RWPE2 (cell line): Measurements from ENCODE around the gene EP400.

Source experiments
- ATAC-seq: fragments of 200-7000 bp; cut with Tn5 transposase; 3 replicates; pipeline ENCODE4 v1.9.1; 2021; ENCODE audit warnings: low read depth
- DNase-seq: peaks from one replicate; pipeline ENCODE4 v3.0.0-alpha.2; 2020; ENCODE audit warnings: low spot score
- H3K27ac ChIP-seq: fragments of 450-650 bp; 2 replicates; pipeline ENCODE4 v1.5.1; 2017; ENCODE audit warnings: mild to moderate bottlenecking; ENCODE audit not compliant: poor library complexity, severe bottlenecking
- H3K27me3 ChIP-seq: fragments of 250-450 bp; sonication (Bioruptor Pico); 2 replicates; pipeline ENCODE4 v1.5.1; 2021; ENCODE audit warnings: mild to moderate bottlenecking, moderate library complexity; ENCODE audit not compliant: insufficient read depth, poor library complexity, severe bottlenecking
- H3K36me3 ChIP-seq: fragments of 250-450 bp; sonication (Bioruptor Pico); 2 replicates; pipeline ENCODE4 v1.5.1; 2020; ENCODE audit warnings: low read depth, mild to moderate bottlenecking, moderate library complexity
- H3K4me1 ChIP-seq: fragments of 250-450 bp; sonication (Bioruptor Pico); 2 replicates; pipeline ENCODE4 v1.5.1; 2021; ENCODE audit warnings: mild to moderate bottlenecking, moderate library complexity; ENCODE audit not compliant: insufficient read depth, poor library complexity, severe bottlenecking
- H3K4me3 ChIP-seq: fragments of 250-450 bp; sonication (Bioruptor Pico); 2 replicates; pipeline ENCODE4 v1.5.1; 2021; ENCODE audit warnings: mild to moderate bottlenecking, moderate library complexity; ENCODE audit not compliant: severe bottlenecking
- H3K9me3 ChIP-seq: fragments of 250-450 bp; sonication (Bioruptor Pico); 2 replicates; pipeline ENCODE4 v1.5.1; 2021; ENCODE audit warnings: mild to moderate bottlenecking, moderate library complexity; ENCODE audit not compliant: severe bottlenecking
- TF ChIP-seq, protein P1 (sequence below): fragments of 450-650 bp; IDR thresholded peaks from one replicate; pipeline ENCODE4 v1.5.1; 2017; ENCODE audit warnings: mild to moderate bottlenecking, moderate library complexity; ENCODE audit not compliant: poor library complexity, severe bottlenecking

The EP400 gene

DNA sequence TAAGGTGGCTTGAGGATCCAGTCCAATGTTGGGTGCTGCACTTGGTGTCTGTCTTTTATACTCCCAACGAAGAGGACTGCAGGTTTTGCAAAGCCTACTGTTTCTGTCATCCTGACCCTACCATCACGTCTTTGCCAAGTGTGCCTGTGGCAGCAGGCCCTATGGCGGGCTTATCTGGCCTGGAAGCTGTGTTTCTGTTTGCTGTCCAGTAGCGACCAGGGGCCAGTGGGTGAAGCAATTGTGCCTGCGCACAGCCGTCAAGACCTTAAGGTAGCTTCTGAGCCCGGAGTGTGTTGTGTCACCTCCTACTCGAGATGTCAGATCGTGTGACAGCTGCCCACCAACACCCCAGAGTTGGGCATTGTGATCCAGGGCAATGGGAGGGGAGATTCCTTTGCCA is 131.7 kb downstream of the EP400 start:
- H3K27me3 ChIP-seq: no peaks in the 10 kb centered on the region
- no peak for ATAC-seq
- H3K36me3 ChIP-seq: peaks cover 33% of the 10 kb centered on the region
- H3K4me1 ChIP-seq: peaks cover 5% of the 10 kb centered on the region
- TF ChIP-seq, protein P1, sequence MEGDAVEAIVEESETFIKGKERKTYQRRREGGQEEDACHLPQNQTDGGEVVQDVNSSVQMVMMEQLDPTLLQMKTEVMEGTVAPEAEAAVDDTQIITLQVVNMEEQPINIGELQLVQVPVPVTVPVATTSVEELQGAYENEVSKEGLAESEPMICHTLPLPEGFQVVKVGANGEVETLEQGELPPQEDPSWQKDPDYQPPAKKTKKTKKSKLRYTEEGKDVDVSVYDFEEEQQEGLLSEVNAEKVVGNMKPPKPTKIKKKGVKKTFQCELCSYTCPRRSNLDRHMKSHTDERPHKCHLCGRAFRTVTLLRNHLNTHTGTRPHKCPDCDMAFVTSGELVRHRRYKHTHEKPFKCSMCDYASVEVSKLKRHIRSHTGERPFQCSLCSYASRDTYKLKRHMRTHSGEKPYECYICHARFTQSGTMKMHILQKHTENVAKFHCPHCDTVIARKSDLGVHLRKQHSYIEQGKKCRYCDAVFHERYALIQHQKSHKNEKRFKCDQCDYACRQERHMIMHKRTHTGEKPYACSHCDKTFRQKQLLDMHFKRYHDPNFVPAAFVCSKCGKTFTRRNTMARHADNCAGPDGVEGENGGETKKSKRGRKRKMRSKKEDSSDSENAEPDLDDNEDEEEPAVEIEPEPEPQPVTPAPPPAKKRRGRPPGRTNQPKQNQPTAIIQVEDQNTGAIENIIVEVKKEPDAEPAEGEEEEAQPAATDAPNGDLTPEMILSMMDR: no peak
- H3K4me3 ChIP-seq: no peak overlapping the region
- no peaks in the 10 kb centered on the region for H3K9me3 ChIP-seq
- H3K27ac ChIP-seq: no peak overlapping the region
- DNase-seq: no peak

DNA sequence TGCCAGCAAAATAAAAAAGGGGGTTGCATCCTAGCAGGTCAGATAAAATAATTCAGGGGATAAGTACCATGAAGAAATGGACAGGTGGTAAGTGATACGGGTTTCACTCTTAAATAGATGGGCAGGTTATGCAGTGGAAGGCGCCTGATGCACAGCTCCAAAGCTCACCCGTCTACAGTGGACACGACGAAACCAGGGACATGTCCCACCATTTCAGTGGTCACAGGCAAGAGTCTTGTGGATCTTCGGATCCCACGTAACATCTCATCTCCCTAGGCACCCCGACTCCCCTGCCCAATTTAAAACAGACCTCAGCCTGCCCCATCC is 133.8 kb downstream of the EP400 start:
- peak; percentile 3; the same call in 1 of the 3 replicates for ATAC-seq
- H3K4me1 ChIP-seq: peaks cover 5% of the 10 kb centered on the region
- no peaks in the 10 kb centered on the region for H3K9me3 ChIP-seq
- H3K36me3 ChIP-seq: peaks cover 12% of the 10 kb centered on the region
- H3K4me3 ChIP-seq: peak overlapping the region; percentile 89
- DNase-seq: no peak
- TF ChIP-seq, protein P1: no peak
- no peak overlapping the region for H3K27ac ChIP-seq
- H3K27me3 ChIP-seq: no peaks in the 10 kb centered on the region

DNA sequence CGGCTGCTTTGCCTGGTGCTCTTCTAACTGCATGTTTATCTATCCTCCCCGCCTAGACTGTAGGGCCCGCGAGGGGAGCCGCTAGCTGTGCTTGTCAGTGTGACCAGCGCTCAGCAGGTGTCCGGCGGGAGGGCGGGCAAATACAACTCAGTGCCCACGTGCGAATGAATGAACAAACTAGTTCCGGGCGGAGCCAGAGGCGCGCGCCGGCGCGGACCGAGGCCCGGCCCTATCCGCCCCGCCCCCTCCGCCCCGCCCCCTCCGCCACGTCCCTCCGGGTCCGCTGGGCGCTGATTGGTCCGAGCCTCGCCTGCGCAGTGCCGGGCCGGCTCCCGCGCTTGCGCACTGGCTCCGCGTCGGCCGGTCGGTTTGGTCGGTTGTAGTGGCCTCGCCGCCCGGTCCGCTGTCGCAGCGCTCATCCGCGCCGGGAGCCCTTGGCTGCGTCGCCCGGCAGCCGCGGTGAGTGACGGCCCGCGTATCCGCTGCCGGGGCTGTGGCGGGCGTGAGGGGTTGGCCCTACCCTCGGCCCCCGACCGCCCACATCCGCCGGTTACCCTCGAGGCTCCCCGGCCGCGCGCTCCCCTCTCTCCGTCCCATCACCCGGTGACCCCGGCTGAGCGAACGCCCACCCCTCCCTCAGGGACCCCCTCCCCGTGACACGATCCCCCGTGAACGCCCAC is 134.3 kb downstream of the EP400 start:
- peaks cover 10% of the 10 kb centered on the region for H3K36me3 ChIP-seq
- no peaks in the 10 kb centered on the region for H3K27me3 ChIP-seq
- ATAC-seq (peak; percentile 88), DNase-seq (peak; percentile 86)
- H3K4me1 ChIP-seq: peaks cover 5% of the 10 kb centered on the region
- no peaks in the 10 kb centered on the region for H3K9me3 ChIP-seq
- peak overlapping the region; percentile 43 for H3K27ac ChIP-seq
- H3K4me3 ChIP-seq: peak overlapping the region; percentile 89
- TF ChIP-seq, protein P1: no peak

DNA sequence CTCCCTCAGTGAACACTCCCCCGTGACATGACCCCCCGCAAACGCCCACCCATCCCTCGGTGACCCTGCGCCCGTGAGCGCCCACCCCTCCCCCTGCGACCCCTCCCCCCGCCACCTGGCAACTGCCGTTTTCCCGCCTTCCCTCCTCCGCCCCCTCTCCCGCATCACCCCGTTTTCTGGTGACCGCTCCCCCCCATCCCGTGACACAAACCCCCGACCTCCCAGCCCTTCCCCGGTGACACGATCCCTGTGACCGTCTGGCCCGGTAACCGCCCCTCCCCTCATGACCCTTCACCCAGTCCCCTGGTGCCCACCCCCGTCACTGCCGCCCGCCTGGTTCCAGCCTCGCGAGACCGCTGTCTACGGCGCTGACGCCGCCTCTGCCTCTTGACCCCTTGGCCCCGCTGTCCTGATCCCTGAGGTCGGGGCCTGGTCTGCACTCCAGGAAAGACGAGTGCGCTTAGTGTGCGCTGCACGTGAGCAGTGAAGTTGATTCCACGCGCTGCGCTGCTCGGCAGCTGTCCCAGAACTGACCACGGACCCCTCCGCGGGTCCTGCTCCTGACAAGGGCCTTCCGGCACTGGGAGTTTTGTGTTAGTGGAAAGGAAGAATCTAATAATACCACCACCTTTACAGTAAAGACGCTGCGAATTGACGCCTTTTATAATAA is 135.0 kb downstream of the EP400 start:
- DNase-seq: no peak
- Histone ChIP-seq H3K27ac (peak overlapping the region; percentile 43), H3K27me3 (no peaks in the 10 kb centered on the region), H3K4me1 (peaks cover 5% of the 10 kb centered on the region), H3K4me3 (peak overlapping the region; percentile 89), H3K36me3 (peaks cover 13% of the 10 kb centered on the region), H3K9me3 (no peaks in the 10 kb centered on the region)
- ATAC-seq: peak; percentile 39
- TF ChIP-seq, protein P1: no peak

DNA sequence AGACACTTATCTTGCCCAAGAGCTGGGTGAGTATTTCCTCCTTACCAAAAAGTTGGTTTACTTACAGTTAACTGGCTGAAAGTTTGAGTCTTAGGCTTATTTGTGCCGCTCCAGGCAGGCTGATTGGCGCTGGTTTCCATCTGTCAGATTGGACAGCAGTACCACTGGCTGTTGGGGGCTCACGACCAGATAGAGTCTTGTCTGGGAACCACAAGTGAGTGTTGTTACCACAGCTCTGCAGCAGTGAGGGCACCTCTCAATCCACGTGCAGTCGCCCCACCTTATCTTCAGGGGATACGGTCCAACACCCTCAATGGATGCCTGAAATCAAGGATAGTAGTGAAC is 135.5 kb downstream of the EP400 start:
- peak overlapping the region; percentile 43 for H3K27ac ChIP-seq
- ATAC-seq: no peak

More for the DNA sequence above, 135.5 kb downstream of the EP400 start:
- Histone ChIP-seq H3K9me3 (no peaks in the 10 kb centered on the region), H3K4me1 (peaks cover 5% of the 10 kb centered on the region), H3K4me3 (peak overlapping the region; percentile 89), H3K36me3 (peaks cover 18% of the 10 kb centered on the region), H3K27me3 (no peaks in the 10 kb centered on the region)
- no peak for DNase-seq
- TF ChIP-seq, protein P1: no peak
